ENCODE data around the gene EVC.
A peak's percentile ranks its signal among the peaks of the same experiment; 100 is the strongest.
"Not testable (repeated sequence)": the region's sequence is repeated elsewhere in the genome, so short reads cannot be mapped to it uniquely, and the experiment has no call there.

Gene EVC

GRCh38 chr4:5709207-5709575, 1.8 kb upstream of the EVC start:
- no peak for DNase-seq

GRCh38 chr4:5710065-5710960, 688 bp upstream of the EVC start:
- no peak for DNase-seq

GRCh38 chr4:5711479-5712184, 631 bp downstream of the EVC start:
- DNase-seq: no peak

GRCh38 chr4:5712517-5712916, 1.5 kb downstream of the EVC start:
- peak; percentile 12 to 21 for DNase-seq

GRCh38 chr4:5712931-5713330, 1.9 kb downstream of the EVC start:
- no peak for DNase-seq

GRCh38 chr4:5713861-5714260, 2.9 kb downstream of the EVC start:
- no peak for DNase-seq

- DNase-seq: no peak
These were observed 4.4 kb downstream of the EVC start for GRCh38 chr4:5715357-5715756.

- DNase-seq: no peak
These were observed 5.4 kb downstream of the EVC start for GRCh38 chr4:5716391-5716790.

GRCh38 chr4:5717449-5718158, 6.6 kb downstream of the EVC start:
- DNase-seq: no peak

GRCh38 chr4:5718411-5718810, 7.4 kb downstream of the EVC start:
- no peak for DNase-seq

- DNase-seq: no peak
These were observed 8.5 kb downstream of the EVC start for GRCh38 chr4:5719350-5720055.

- DNase-seq: no peak
These were observed 9.3 kb downstream of the EVC start for GRCh38 chr4:5720157-5720850.

- no peak for DNase-seq
These were observed 10.0 kb downstream of the EVC start for GRCh38 chr4:5720980-5721379.

- DNase-seq: no peak
These were observed 10.9 kb downstream of the EVC start for GRCh38 chr4:5721923-5722322.

- DNase-seq: no peak
These were observed 11.3 kb downstream of the EVC start for GRCh38 chr4:5722328-5722727.

- DNase-seq: no peak
These were observed 13.4 kb downstream of the EVC start for GRCh38 chr4:5724377-5724776.

GRCh38 chr4:5728412-5728811, 17.4 kb downstream of the EVC start:
- not testable (repeated sequence) for DNase-seq

- no peak for DNase-seq
These were observed 19.4 kb downstream of the EVC start for GRCh38 chr4:5730436-5730835.

GRCh38 chr4:5730993-5731990, 20.3 kb downstream of the EVC start:
- no peak for DNase-seq

- no peak for DNase-seq
These were observed 21.2 kb downstream of the EVC start for GRCh38 chr4:5732158-5732557.

- no peak for DNase-seq
These were observed 23.9 kb downstream of the EVC start for GRCh38 chr4:5734853-5735252.
